Adrenal gland (tissue), 5 donors: ENCODE measurements around the gene CD70.

Experiments used
- CTCF ChIP-seq, 6 experiments: fragments of 450-650 bp in 4 of 6; fragments of 200-600 bp in 2 of 6; sonication (generic) in 1 of 6; IDR thresholded peaks; 1 replicate in 5 of 6; 2 replicates in 1 of 6; pipeline versions ENCODE4 v1.5.1 to v1.8.0; 2016 to 2021; ENCODE audit warnings: antibody characterized with exemption in 6 of 6, mild to moderate bottlenecking in 2 of 6, moderate library complexity in 1 of 6
- POLR2A ChIP-seq, 2 donors: fragments of 450-650 bp; IDR thresholded peaks; one replicate each; pipeline ENCODE4 v1.6.1; 2017; ENCODE audit warnings: antibody characterized with exemption in 2 of 2, mild to moderate bottlenecking in 2 of 2, moderate library complexity in 1 of 2
- donor health status: DM: no; HTN: no; CAD: no.

GRCh38 chr19:6543866-6544347 lies 47.0 kb downstream of the CD70 start:
- TF ChIP-seq CTCF (IDR thresholded peaks at IDR 0.05) (no peak), POLR2A (IDR thresholded peaks at IDR 0.05) (no peak)
